NCI-H345 (cell line): ENCODE results near the gene SLC22A23.
"Not testable (repeated sequence)": the region's sequence is repeated elsewhere in the genome, so short reads cannot be mapped to it uniquely, and the experiment has no call there.

Source experiments
- DNase-seq: peaks from one replicate; lab custom pipeline; 2025; lab: John Stamatoyannopoulos, UW

SLC22A23 gene

GRCh38 chr6:3384241-3385143, 72.4 kb downstream of the SLC22A23 start:
- DNase-seq = no peak

- no peak for DNase-seq
These were observed 73.3 kb downstream of the SLC22A23 start for GRCh38 chr6:3383525-3383924.

GRCh38 chr6:3382326-3383279, 74.2 kb downstream of the SLC22A23 start:
- DNase-seq = no peak

GRCh38 chr6:3381233-3381921, 75.5 kb downstream of the SLC22A23 start:
- DNase-seq = no peak

GRCh38 chr6:3380344-3381232, 76.3 kb downstream of the SLC22A23 start:
- DNase-seq = peak; percentile 18

GRCh38 chr6:3379482-3380060, 77.3 kb downstream of the SLC22A23 start:
- no peak for DNase-seq

GRCh38 chr6:3378808-3379207, 78.0 kb downstream of the SLC22A23 start:
- DNase-seq = not testable (repeated sequence)

- DNase-seq = not testable (repeated sequence)
These were observed 78.5 kb downstream of the SLC22A23 start for GRCh38 chr6:3378398-3378782.

- DNase-seq = no peak
These were observed 79.1 kb downstream of the SLC22A23 start for GRCh38 chr6:3377536-3378397.

- DNase-seq = peak; percentile 1
These were observed 79.8 kb downstream of the SLC22A23 start for GRCh38 chr6:3376893-3377535.

- no peak for DNase-seq
These were observed 80.8 kb downstream of the SLC22A23 start for GRCh38 chr6:3376064-3376463.

GRCh38 chr6:3373597-3374203, 83.2 kb downstream of the SLC22A23 start:
- DNase-seq = no peak

GRCh38 chr6:3372912-3373554, 83.8 kb downstream of the SLC22A23 start:
- DNase-seq = no peak

- no peak for DNase-seq
These were observed 84.5 kb downstream of the SLC22A23 start for GRCh38 chr6:3372184-3372846.

GRCh38 chr6:3371222-3371949, 85.5 kb downstream of the SLC22A23 start:
- no peak for DNase-seq

GRCh38 chr6:3370361-3371221, 86.3 kb downstream of the SLC22A23 start:
- DNase-seq = no peak
